Vagina (tissue), 2 donors: Measurements from ENCODE around the gene PTGES3.

Experiments
- POLR2AphosphoS5 ChIP-seq, 2 donors: sonication (generic); formaldehyde crosslinking; IDR thresholded peaks; one replicate each; pipeline ENCODE4 v1.9.0; 2017; ENCODE audit warnings: antibody characterized with exemption in 2 of 2, mild to moderate bottlenecking in 2 of 2, low read depth in 1 of 2; ENCODE audit not compliant: insufficient read depth in 1 of 2
- TF ChIP-seq, protein P1 (sequence below), 3 experiments: fragments of 450-650 bp in 2 of 3; fragments of 200-600 bp in 1 of 3; sonication (generic) in 1 of 3; IDR thresholded peaks; one replicate each; pipeline ENCODE4 v1.5.1; 2017 to 2019; ENCODE audit warnings: antibody characterized with exemption in 3 of 3, mild to moderate bottlenecking in 2 of 3, moderate library complexity in 2 of 3

DNA sequence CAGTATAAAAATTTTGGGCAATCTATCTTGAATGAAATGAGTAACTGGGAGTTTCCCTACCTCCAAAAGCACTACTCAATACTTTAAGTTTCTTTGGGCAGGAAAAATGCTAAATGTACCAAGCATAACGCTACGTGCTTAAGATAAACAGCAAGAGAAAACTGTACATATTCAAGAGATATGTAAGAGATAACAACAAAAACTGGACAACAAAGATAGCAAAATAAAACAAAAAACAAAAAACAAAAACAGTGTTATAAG, 20.0 kb downstream of the PTGES3 start:
- TF ChIP-seq, protein P1, sequence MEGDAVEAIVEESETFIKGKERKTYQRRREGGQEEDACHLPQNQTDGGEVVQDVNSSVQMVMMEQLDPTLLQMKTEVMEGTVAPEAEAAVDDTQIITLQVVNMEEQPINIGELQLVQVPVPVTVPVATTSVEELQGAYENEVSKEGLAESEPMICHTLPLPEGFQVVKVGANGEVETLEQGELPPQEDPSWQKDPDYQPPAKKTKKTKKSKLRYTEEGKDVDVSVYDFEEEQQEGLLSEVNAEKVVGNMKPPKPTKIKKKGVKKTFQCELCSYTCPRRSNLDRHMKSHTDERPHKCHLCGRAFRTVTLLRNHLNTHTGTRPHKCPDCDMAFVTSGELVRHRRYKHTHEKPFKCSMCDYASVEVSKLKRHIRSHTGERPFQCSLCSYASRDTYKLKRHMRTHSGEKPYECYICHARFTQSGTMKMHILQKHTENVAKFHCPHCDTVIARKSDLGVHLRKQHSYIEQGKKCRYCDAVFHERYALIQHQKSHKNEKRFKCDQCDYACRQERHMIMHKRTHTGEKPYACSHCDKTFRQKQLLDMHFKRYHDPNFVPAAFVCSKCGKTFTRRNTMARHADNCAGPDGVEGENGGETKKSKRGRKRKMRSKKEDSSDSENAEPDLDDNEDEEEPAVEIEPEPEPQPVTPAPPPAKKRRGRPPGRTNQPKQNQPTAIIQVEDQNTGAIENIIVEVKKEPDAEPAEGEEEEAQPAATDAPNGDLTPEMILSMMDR (IDR thresholded peaks at IDR 0.05) = no peak
- no peak for TF ChIP-seq POLR2AphosphoS5 (IDR thresholded peaks at IDR 0.05; ENCODE audit: insufficient read depth in 1 of 2, low read depth in 1 of 2)
